ENCODE measurements around the gene CIAO3. TPM values are rescaled to one million over a fixed set of nuclear protein-coding genes. Genes with fewer than 3 reads are reported as not detected.

Gene CIAO3
- total and polyA plus RNA-seq, 10 of the 15 experiments (the other 5 are each of a cell fraction or from before 2014, with no cell fraction given) = 1.4 to 37.5 (median 30.8) TPM

GRCh38 chr16:740764-741505 is at the start of gene CIAO3 (continued):
- TF ChIP-seq YY1 (IDR thresholded peaks at IDR 0.05; ENCODE audit: low read depth, low read length) (peak; percentile 98), HDAC2 (IDR thresholded peaks at IDR 0.05) (no peak), IRF4 (IDR thresholded peaks at IDR 0.05; ENCODE audit: low read depth, low read length) (no peak), USF1 (IDR thresholded peaks at IDR 0.05; ENCODE audit: borderline replicate concordance, extremely low read length, insufficient read depth, low read depth, low read length) (no peak), RB1 (IDR thresholded peaks at IDR 0.05; ENCODE audit: borderline replicate concordance) (0 out of 2 replicates have a peak, but pooled peaks have one; percentile 81), USF2 (IDR thresholded peaks at IDR 0.05; ENCODE audit: borderline replicate concordance, low read depth, low read length) (no peak), CEBPZ (IDR thresholded peaks at IDR 0.05; ENCODE audit: low read depth, low read length) (no peak), MEF2A (IDR thresholded peaks at IDR 0.05; ENCODE audit: insufficient read depth, low read depth, low read length) (no peak), MTA3 (IDR thresholded peaks at IDR 0.05; ENCODE audit: borderline replicate concordance, low read length) (no peak), KLF5 (IDR thresholded peaks at IDR 0.05; ENCODE audit: partially characterized antibody) (peak; percentile 77), MXI1 (IDR thresholded peaks at IDR 0.05; ENCODE audit: low read depth, low read length) (peak; percentile 90)
- TF ChIP-seq, protein P1, sequence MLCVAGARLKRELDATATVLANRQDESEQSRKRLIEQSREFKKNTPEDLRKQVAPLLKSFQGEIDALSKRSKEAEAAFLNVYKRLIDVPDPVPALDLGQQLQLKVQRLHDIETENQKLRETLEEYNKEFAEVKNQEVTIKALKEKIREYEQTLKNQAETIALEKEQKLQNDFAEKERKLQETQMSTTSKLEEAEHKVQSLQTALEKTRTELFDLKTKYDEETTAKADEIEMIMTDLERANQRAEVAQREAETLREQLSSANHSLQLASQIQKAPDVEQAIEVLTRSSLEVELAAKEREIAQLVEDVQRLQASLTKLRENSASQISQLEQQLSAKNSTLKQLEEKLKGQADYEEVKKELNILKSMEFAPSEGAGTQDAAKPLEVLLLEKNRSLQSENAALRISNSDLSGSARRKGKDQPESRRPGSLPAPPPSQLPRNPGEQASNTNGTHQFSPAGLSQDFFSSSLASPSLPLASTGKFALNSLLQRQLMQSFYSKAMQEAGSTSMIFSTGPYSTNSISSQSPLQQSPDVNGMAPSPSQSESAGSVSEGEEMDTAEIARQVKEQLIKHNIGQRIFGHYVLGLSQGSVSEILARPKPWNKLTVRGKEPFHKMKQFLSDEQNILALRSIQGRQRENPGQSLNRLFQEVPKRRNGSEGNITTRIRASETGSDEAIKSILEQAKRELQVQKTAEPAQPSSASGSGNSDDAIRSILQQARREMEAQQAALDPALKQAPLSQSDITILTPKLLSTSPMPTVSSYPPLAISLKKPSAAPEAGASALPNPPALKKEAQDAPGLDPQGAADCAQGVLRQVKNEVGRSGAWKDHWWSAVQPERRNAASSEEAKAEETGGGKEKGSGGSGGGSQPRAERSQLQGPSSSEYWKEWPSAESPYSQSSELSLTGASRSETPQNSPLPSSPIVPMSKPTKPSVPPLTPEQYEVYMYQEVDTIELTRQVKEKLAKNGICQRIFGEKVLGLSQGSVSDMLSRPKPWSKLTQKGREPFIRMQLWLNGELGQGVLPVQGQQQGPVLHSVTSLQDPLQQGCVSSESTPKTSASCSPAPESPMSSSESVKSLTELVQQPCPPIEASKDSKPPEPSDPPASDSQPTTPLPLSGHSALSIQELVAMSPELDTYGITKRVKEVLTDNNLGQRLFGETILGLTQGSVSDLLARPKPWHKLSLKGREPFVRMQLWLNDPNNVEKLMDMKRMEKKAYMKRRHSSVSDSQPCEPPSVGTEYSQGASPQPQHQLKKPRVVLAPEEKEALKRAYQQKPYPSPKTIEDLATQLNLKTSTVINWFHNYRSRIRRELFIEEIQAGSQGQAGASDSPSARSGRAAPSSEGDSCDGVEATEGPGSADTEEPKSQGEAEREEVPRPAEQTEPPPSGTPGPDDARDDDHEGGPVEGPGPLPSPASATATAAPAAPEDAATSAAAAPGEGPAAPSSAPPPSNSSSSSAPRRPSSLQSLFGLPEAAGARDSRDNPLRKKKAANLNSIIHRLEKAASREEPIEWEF (IDR thresholded peaks at IDR 0.05; ENCODE audit: insufficient replicate concordance, low read depth, low read length) = peak; percentile 70
- TF ChIP-seq, protein P2, sequence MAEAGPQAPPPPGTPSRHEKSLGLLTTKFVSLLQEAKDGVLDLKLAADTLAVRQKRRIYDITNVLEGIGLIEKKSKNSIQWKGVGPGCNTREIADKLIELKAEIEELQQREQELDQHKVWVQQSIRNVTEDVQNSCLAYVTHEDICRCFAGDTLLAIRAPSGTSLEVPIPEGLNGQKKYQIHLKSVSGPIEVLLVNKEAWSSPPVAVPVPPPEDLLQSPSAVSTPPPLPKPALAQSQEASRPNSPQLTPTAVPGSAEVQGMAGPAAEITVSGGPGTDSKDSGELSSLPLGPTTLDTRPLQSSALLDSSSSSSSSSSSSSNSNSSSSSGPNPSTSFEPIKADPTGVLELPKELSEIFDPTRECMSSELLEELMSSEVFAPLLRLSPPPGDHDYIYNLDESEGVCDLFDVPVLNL (IDR thresholded peaks at IDR 0.05; ENCODE audit: low read depth, low read length) = peak; percentile 53; the same call in 1 of the 2 replicates

Data from GM12878 (cell line).